H7 (cell line): ENCODE results near the gene ROGDI. TPM values are rescaled to one million over a fixed set of nuclear protein-coding genes. Genes with fewer than 3 reads are reported as not detected.

Source experiments
- DNase-seq: peaks from one replicate; pipeline ENCODE4 v3.0.0; 2012
- H3K27me3 ChIP-seq: 2 replicates; pipeline ENCODE4 v1.6.0; 2011; ENCODE audit warnings: mild to moderate bottlenecking, low read length; ENCODE audit not compliant: control insufficient read depth, insufficient read depth
- H3K36me3 ChIP-seq: replicated peaks from 2 replicates; pipeline ENCODE4 v1.5.1; 2011; ENCODE audit warnings: low read length; ENCODE audit not compliant: control insufficient read depth, insufficient read depth
- H3K4me3 ChIP-seq: 2 replicates; pipeline ENCODE4 v1.5.1; 2011; ENCODE audit warnings: low read depth, mild to moderate bottlenecking, control low read depth, low read length, moderate library complexity; ENCODE audit not compliant: insufficient read depth
- total RNA-seq: library from RNA; depleted of rRNA; stranded (reverse); fragments of >200 nt; shearing (Covaris generic); gene quantifications from 2 replicates; pipeline ENCODE4 v1.2.3, GENCODE V29; 2014; rRNA removed

ROGDI gene
- total RNA-seq, 1 experiment from 2014 or later: 37.0 TPM

- no peak for DNase-seq
- Histone ChIP-seq H3K36me3 (peaks cover 19% of the 10 kb centered on the region), H3K27me3 (no peaks in the 10 kb centered on the region), H3K4me3 (no peak overlapping the region)
These were observed 51.5 kb downstream of the ROGDI start for GRCh38 chr16:4750896-4751295.

- Histone ChIP-seq H3K4me3 (no peak overlapping the region), H3K36me3 (peaks cover 14% of the 10 kb centered on the region), H3K27me3 (no peaks in the 10 kb centered on the region)
- DNase-seq: no peak
These were observed 52.7 kb downstream of the ROGDI start for GRCh38 chr16:4749700-4750257.

GRCh38 chr16:4748682-4749411 lies 53.6 kb downstream of the ROGDI start:
- no peak for DNase-seq
- H3K27me3 ChIP-seq: no peaks in the 10 kb centered on the region
- H3K4me3 ChIP-seq: no peak overlapping the region
- H3K36me3 ChIP-seq: peaks cover 13% of the 10 kb centered on the region

- no peaks in the 10 kb centered on the region for H3K27me3 ChIP-seq
- DNase-seq: no peak
- peaks cover 10% of the 10 kb centered on the region for H3K36me3 ChIP-seq
- H3K4me3 ChIP-seq: no peak overlapping the region
These were observed 54.3 kb downstream of the ROGDI start for GRCh38 chr16:4747906-4748681.

- Histone ChIP-seq H3K36me3 (peaks cover 7% of the 10 kb centered on the region), H3K4me3 (no peak overlapping the region), H3K27me3 (no peaks in the 10 kb centered on the region)
- peak; percentile 66 for DNase-seq
These were observed 55.4 kb downstream of the ROGDI start for GRCh38 chr16:4746991-4747574.

Other genes with a start within 250 kb of the ROGDI start
- 0.38 and 0.41 TPM in 2 replicates for gene C16orf96, start 246.3 kb downstream of the ROGDI start, total RNA-seq
- 21.4 and 26.8 TPM in 2 replicates for gene UBALD1, start 187.7 kb downstream of the ROGDI start, total RNA-seq
- 35.6 and 42.8 TPM in 2 replicates for gene MGRN1, start 177.8 kb downstream of the ROGDI start, total RNA-seq
- 43.9 and 50.5 TPM in 2 replicates for gene NUDT16L1, start 109.1 kb downstream of the ROGDI start, total RNA-seq
- gene ANKS3, start 68.4 kb downstream of the ROGDI start, total RNA-seq: 19.5 and 21.8 TPM in 2 replicates
- gene DNAAF8, start 68.1 kb downstream of the ROGDI start, total RNA-seq: 1.1 TPM in 1 of 2 replicates, not detected in the other
- gene ZNF500, start 35.5 kb downstream of the ROGDI start, total RNA-seq: 17.3 and 19.3 TPM in 2 replicates
- not detected in 2 replicates for gene SEPTIN12, start 14.3 kb downstream of the ROGDI start, total RNA-seq
- not detected in 2 replicates for gene SMIM22, start 7.3 kb downstream of the ROGDI start, total RNA-seq
- 56.6 and 64.7 TPM in 2 replicates for gene GLYR1, start 44.7 kb upstream of the ROGDI start, total RNA-seq
- 32.8 and 36.7 TPM in 2 replicates for gene UBN1, start 44.8 kb upstream of the ROGDI start, total RNA-seq
- 9.2 and 10.2 TPM in 2 replicates for gene PPL, start 134.5 kb upstream of the ROGDI start, total RNA-seq
- 2.1 and 2.4 TPM in 2 replicates for gene SEC14L5, start 155.7 kb upstream of the ROGDI start, total RNA-seq
- 11.9 and 12.7 TPM in 2 replicates for gene NAGPA, start 231.3 kb upstream of the ROGDI start, total RNA-seq